H7 (cell line): ENCODE results near the gene PCDH9. TPM values are rescaled to one million over a fixed set of nuclear protein-coding genes. Genes with fewer than 3 reads are reported as not detected.

ENCODE experiments used
- DNase-seq: peaks from one replicate; pipeline ENCODE4 v3.0.0; 2012
- H3K27me3 ChIP-seq: 2 replicates; pipeline ENCODE4 v1.6.0; 2011; ENCODE audit warnings: mild to moderate bottlenecking, low read length; ENCODE audit not compliant: control insufficient read depth, insufficient read depth
- H3K36me3 ChIP-seq: replicated peaks from 2 replicates; pipeline ENCODE4 v1.5.1; 2011; ENCODE audit warnings: low read length; ENCODE audit not compliant: control insufficient read depth, insufficient read depth
- H3K4me3 ChIP-seq: 2 replicates; pipeline ENCODE4 v1.5.1; 2011; ENCODE audit warnings: low read depth, mild to moderate bottlenecking, control low read depth, low read length, moderate library complexity; ENCODE audit not compliant: insufficient read depth
- total RNA-seq: library from RNA; depleted of rRNA; stranded (reverse); fragments of >200 nt; shearing (Covaris generic); gene quantifications from 2 replicates; pipeline ENCODE4 v1.2.3, GENCODE V29; 2014

PCDH9 gene
- total RNA-seq, 1 experiment from 2014 or later = 0.14 TPM

DNA sequence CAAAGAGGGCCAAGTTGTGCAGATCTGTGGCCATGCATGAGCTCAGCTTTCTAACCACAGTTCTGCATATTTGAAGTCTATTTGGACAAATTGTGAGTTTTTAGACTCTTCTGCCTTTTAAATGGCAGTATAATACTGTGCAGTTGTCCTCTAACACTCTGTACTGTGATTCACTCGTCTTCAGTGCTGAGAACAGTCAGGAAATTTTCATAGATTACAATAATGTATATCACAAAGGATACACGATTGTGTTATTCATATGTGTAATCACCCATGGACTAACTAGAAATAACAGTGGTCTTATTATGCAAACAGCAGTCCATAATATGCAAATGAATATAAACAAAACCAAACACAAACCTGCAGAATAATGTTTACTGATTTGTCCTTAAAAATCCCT is 259.1 kb downstream of the PCDH9 start:
- no peak for DNase-seq
- no peaks in the 10 kb centered on the region for H3K27me3 ChIP-seq
- no peak overlapping the region for H3K4me3 ChIP-seq
- H3K36me3 ChIP-seq = no peaks in the 10 kb centered on the region

- no peak overlapping the region for H3K4me3 ChIP-seq
- no peaks in the 10 kb centered on the region for H3K36me3 ChIP-seq
- no peak for DNase-seq
- no peaks in the 10 kb centered on the region for H3K27me3 ChIP-seq
These were observed 260.8 kb downstream of the PCDH9 start for GRCh38 chr13:66969291-66969690.

DNA sequence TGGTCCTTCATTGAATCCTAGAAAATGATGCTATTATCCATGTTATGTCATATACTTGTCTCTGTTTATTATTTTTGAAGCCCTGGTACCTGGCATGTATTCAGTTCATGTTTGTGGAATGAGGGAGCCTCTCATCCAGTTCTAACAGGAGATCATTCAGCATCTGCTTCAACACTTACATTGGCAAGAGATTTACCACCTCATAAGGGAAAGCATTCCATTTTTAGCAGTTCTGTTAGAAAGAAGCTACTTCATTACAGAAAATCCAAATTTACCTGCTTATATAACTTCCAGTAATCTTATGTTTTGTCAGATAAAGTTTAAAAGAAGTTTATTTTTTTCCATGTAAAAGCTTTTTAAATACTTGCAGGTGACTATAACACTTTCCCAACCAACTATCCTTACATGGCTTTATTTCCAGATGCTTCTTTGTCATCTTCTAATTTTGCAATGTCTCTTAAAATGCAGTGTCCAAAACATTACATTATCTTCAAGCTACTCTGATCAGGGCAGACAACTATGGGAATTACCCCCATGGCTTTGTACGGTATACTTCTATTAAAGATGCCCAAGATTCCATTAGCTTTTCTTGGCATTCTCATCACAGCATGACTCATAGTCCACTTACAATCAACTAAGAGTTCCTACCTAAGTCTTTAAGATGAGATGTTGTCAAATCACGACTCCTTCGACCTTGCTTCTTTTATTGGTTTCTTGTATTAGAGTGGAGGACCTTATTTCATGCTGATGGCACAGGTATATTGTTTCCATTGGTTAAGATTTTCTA is 262.1 kb downstream of the PCDH9 start:
- no peaks in the 10 kb centered on the region for H3K36me3 ChIP-seq
- no peaks in the 10 kb centered on the region for H3K27me3 ChIP-seq

GRCh38 chr13:66965181-66965580 is 265.0 kb downstream of the PCDH9 start:
- H3K36me3 ChIP-seq = no peaks in the 10 kb centered on the region
- no peak for DNase-seq
- H3K27me3 ChIP-seq = no peaks in the 10 kb centered on the region
- H3K4me3 ChIP-seq = no peak overlapping the region

More for the DNA sequence above, 262.1 kb downstream of the PCDH9 start:
- no peak for DNase-seq
- H3K4me3 ChIP-seq = no peak overlapping the region

- DNase-seq = no peak
- no peak overlapping the region for H3K4me3 ChIP-seq
- H3K36me3 ChIP-seq = no peaks in the 10 kb centered on the region
- no peaks in the 10 kb centered on the region for H3K27me3 ChIP-seq
These were observed 267.2 kb downstream of the PCDH9 start for GRCh38 chr13:66962953-66963352.

- Histone ChIP-seq H3K4me3 (no peak overlapping the region), H3K36me3 (no peaks in the 10 kb centered on the region), H3K27me3 (no peaks in the 10 kb centered on the region)
- DNase-seq = no peak
These were observed 271.5 kb downstream of the PCDH9 start for GRCh38 chr13:66958611-66959010.

- DNase-seq = no peak
- Histone ChIP-seq H3K4me3 (no peak overlapping the region), H3K36me3 (no peaks in the 10 kb centered on the region), H3K27me3 (no peaks in the 10 kb centered on the region)
These were observed 277.6 kb downstream of the PCDH9 start for GRCh38 chr13:66952507-66952906.

DNA sequence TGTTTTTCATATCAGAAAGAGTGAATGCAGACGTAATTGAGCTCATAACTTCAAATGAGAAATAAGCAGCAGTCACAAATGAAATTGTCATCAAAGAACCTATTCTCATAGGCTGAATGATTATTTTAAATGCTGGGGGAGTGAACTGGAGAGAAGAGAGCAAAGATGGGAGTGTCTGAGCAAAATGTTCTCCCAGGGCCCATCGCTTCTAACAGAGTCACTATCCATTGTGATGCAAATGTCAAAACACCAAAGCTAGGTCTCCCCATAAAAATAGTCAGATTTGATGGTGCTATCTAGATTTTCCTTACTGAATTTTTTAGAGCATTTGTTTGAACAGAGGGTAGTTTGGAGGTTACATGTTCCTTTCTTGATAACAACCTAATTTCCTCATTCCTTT is 278.7 kb downstream of the PCDH9 start:
- peak; percentile 2 for DNase-seq
- no peaks in the 10 kb centered on the region for H3K36me3 ChIP-seq
- H3K27me3 ChIP-seq = no peaks in the 10 kb centered on the region

DNA sequence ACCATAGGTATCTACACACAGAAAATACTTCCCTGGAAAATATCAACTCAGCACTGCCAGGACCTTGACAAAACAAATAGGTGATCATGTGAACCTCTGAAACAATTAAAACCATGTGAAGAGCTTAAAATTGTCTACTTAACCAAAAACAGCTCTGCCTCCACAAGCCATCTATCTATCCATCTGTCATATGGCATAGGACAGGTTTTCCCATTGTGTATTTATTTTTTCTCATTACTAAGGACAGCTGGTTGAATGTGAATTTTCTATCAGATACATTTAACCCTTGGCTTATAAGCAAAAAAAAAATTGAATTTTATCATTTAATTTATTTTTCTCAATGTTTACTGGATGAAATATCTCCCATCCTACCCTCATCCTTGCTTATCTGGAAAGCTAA is 279.5 kb downstream of the PCDH9 start:
- DNase-seq = no peak
- H3K27me3 ChIP-seq = no peaks in the 10 kb centered on the region
- H3K36me3 ChIP-seq = no peaks in the 10 kb centered on the region
- H3K4me3 ChIP-seq = no peak overlapping the region

More for the DNA sequence above, 278.7 kb downstream of the PCDH9 start:
- no peak overlapping the region for H3K4me3 ChIP-seq

DNA sequence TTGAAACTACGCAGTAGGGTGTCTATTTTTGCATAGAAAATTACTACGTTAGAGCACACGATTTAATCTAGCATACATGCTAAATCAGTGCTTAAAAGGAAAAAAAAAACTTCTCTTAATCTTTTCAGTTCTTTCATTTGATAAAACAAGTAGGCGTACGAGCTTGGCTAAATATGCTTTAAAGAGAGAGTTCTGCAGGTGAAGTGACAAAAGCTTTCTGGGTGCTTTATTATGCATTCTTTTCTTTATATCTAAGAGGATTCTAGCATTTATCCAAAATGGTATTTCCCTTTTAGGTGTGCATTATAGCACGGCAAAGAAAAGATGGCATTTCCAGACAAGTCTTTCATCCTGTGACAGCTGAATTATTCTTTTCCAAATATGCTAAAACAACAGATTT is 281.2 kb downstream of the PCDH9 start:
- Histone ChIP-seq H3K27me3 (no peaks in the 10 kb centered on the region), H3K4me3 (no peak overlapping the region), H3K36me3 (no peaks in the 10 kb centered on the region)
- no peak for DNase-seq

DNA sequence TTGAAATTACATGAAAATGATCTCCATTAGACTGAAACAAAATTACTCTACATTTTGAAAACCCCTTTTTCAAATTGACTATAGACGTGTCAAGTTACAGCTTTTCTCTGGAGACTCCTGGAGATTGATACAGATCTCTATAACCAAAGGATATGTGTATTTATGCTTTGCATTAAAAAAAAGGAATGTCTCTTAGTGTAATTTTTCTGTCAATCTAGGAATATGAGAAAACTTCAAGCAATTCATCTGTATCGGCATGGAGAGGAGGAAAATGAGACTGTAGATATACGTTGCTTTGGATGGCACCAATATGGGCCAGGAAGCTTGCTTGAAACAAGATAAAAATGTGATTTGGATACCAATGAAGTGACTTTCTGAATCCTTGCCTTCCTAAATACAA is 286.6 kb downstream of the PCDH9 start:
- no peaks in the 10 kb centered on the region for H3K27me3 ChIP-seq
- DNase-seq = no peak
- H3K36me3 ChIP-seq = no peaks in the 10 kb centered on the region
- H3K4me3 ChIP-seq = no peak overlapping the region

GRCh38 chr13:66940113-66940512 is 290.0 kb downstream of the PCDH9 start:
- Histone ChIP-seq H3K4me3 (no peak overlapping the region), H3K27me3 (no peaks in the 10 kb centered on the region), H3K36me3 (no peaks in the 10 kb centered on the region)
- DNase-seq = no peak

DNA sequence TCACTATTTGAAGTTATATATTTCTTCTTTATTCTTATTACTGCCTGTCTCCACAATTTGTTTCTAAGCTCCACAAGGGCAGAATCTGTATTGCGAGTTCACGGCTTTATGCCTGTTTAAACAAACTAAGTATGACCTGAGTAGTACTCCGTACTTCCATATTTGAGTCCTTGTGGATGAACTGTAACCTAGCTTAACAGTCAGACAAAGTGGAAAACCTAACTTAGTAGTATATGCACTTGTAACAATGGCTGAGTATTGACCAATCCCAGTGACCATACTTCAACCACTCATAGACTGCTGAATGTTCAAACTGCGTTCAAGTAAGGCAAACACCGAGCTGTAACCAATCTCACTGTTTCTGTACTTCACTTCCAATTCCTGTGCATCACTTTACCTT is 292.7 kb downstream of the PCDH9 start:
- Histone ChIP-seq H3K27me3 (no peaks in the 10 kb centered on the region), H3K4me3 (no peak overlapping the region), H3K36me3 (no peaks in the 10 kb centered on the region)
- DNase-seq = no peak

DNA sequence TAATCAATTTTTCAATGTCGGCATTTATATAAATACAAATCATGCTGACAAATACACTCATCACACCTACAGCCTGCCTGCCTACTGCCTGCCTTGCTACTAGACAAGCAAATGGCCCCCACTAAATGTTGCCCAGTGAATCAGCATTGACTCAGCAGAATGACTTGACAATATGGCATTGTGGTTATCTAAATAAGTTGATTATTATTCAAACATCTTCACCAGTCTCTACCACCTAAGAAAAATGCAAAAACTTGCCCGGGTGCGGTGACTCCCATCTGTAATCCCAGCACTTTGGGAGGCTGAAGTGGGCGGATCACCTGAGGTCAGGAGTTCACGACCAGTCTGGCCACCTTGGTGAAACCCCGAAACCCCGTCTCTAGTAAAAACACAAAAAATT is 296.1 kb downstream of the PCDH9 start:
- no peaks in the 10 kb centered on the region for H3K36me3 ChIP-seq
- no peak overlapping the region for H3K4me3 ChIP-seq
- H3K27me3 ChIP-seq = no peaks in the 10 kb centered on the region
- DNase-seq = no peak

DNA sequence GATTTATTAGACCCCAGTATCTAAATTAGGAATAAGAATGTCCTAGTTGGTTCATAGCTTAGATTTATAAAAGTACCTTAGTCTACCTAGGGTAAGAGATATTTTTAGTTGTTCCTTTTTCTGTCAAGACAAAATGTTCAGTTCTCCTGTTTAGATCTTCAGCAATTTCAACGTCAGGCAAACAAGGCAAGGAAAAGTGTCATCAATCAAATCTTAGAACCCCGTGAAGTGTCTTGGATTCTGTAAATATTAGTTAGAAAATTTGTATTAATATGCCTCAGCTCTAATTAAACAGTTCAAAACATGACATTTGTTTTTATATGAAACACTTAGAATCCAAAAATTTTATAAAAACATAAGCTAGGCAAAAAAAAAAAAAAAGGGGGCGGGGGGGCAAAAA is 296.6 kb downstream of the PCDH9 start:
- H3K27me3 ChIP-seq = no peaks in the 10 kb centered on the region
- H3K4me3 ChIP-seq = no peak overlapping the region
- no peak for DNase-seq
- no peaks in the 10 kb centered on the region for H3K36me3 ChIP-seq

- H3K36me3 ChIP-seq = no peaks in the 10 kb centered on the region
- H3K4me3 ChIP-seq = no peak overlapping the region
- DNase-seq = no peak
- H3K27me3 ChIP-seq = no peaks in the 10 kb centered on the region
These were observed 302.6 kb downstream of the PCDH9 start for GRCh38 chr13:66927562-66927961.
